RWPE2 (cell line): ENCODE results near the gene KLF16.
"Not testable (repeated sequence)": the region's sequence is repeated elsewhere in the genome, so short reads cannot be mapped to it uniquely, and the experiment has no call there.

Experiments
- ATAC-seq: fragments of 200-7000 bp; cut with Tn5 transposase; 3 replicates; pipeline ENCODE4 v1.9.1; 2021; ENCODE audit warnings: low read depth
- DNase-seq: peaks from one replicate; pipeline ENCODE4 v3.0.0-alpha.2; 2020; ENCODE audit warnings: low spot score
- H3K27ac ChIP-seq: fragments of 450-650 bp; 2 replicates; pipeline ENCODE4 v1.5.1; 2017; ENCODE audit warnings: mild to moderate bottlenecking; ENCODE audit not compliant: poor library complexity, severe bottlenecking
- H3K27me3 ChIP-seq: fragments of 250-450 bp; sonication (Bioruptor Pico); 2 replicates; pipeline ENCODE4 v1.5.1; 2021; ENCODE audit warnings: mild to moderate bottlenecking, moderate library complexity; ENCODE audit not compliant: insufficient read depth, poor library complexity, severe bottlenecking
- H3K36me3 ChIP-seq: fragments of 250-450 bp; sonication (Bioruptor Pico); 2 replicates; pipeline ENCODE4 v1.5.1; 2020; ENCODE audit warnings: low read depth, mild to moderate bottlenecking, moderate library complexity
- H3K4me1 ChIP-seq: fragments of 250-450 bp; sonication (Bioruptor Pico); 2 replicates; pipeline ENCODE4 v1.5.1; 2021; ENCODE audit warnings: mild to moderate bottlenecking, moderate library complexity; ENCODE audit not compliant: insufficient read depth, poor library complexity, severe bottlenecking
- H3K4me3 ChIP-seq: fragments of 250-450 bp; sonication (Bioruptor Pico); 2 replicates; pipeline ENCODE4 v1.5.1; 2021; ENCODE audit warnings: mild to moderate bottlenecking, moderate library complexity; ENCODE audit not compliant: severe bottlenecking
- H3K9me3 ChIP-seq: fragments of 250-450 bp; sonication (Bioruptor Pico); 2 replicates; pipeline ENCODE4 v1.5.1; 2021; ENCODE audit warnings: mild to moderate bottlenecking, moderate library complexity; ENCODE audit not compliant: severe bottlenecking
- TF ChIP-seq, protein P1 (sequence below): fragments of 450-650 bp; IDR thresholded peaks from one replicate; pipeline ENCODE4 v1.5.1; 2017; ENCODE audit warnings: mild to moderate bottlenecking, moderate library complexity; ENCODE audit not compliant: poor library complexity, severe bottlenecking

KLF16 gene

DNA sequence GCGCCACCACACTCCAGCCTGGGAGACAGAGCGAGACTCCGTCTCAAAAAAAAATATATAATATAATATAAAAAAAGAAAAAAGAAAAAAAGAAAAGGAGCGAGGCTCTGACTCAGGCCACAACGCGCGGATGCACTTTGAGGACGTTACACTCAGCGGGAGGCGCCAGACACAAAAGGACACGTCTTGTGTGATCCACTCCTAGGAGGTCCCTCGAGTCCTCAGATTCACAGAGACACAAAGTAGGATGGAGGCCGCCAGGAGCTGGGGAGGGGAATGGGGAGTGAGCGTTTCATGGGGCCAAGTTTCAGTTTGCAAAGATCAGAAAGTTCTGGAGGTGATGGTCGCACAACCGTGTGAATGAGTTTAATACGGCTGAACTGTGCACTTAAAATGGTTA, 30.4 kb upstream of the KLF16 start:
- H3K9me3 ChIP-seq: no peaks in the 10 kb centered on the region
- H3K27ac ChIP-seq: no peak overlapping the region
- TF ChIP-seq, protein P1, sequence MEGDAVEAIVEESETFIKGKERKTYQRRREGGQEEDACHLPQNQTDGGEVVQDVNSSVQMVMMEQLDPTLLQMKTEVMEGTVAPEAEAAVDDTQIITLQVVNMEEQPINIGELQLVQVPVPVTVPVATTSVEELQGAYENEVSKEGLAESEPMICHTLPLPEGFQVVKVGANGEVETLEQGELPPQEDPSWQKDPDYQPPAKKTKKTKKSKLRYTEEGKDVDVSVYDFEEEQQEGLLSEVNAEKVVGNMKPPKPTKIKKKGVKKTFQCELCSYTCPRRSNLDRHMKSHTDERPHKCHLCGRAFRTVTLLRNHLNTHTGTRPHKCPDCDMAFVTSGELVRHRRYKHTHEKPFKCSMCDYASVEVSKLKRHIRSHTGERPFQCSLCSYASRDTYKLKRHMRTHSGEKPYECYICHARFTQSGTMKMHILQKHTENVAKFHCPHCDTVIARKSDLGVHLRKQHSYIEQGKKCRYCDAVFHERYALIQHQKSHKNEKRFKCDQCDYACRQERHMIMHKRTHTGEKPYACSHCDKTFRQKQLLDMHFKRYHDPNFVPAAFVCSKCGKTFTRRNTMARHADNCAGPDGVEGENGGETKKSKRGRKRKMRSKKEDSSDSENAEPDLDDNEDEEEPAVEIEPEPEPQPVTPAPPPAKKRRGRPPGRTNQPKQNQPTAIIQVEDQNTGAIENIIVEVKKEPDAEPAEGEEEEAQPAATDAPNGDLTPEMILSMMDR: no peak
- no peaks in the 10 kb centered on the region for H3K27me3 ChIP-seq
- DNase-seq (no peak), ATAC-seq (no peak)
- H3K4me1 ChIP-seq: no peaks in the 10 kb centered on the region
- H3K36me3 ChIP-seq: no peaks in the 10 kb centered on the region
- H3K4me3 ChIP-seq: no peak overlapping the region

DNA sequence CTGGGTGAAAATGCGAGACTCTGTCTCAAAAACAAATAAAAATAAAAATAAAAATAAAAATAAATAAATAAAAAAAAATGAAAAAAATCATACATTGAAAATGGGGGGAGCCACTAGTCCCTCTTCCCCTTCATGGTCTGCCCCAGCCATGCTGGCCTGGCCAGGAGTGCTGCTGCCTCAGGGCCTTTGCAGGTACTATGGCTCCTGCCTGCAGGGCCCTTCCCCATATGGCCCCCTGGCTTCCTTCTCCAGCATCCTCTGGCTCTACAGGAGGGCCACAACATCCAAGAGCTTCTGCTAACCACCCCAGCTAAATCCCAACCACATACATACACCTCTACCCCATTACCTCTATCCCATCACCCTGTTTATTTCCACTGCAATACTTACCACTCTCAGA, 26.5 kb upstream of the KLF16 start:
- no peak for DNase-seq
- no peak for ATAC-seq
- no peak overlapping the region for H3K27ac ChIP-seq
- H3K4me3 ChIP-seq: no peak overlapping the region
- no peaks in the 10 kb centered on the region for H3K27me3 ChIP-seq
- TF ChIP-seq, protein P1: no peak
- H3K4me1 ChIP-seq: no peaks in the 10 kb centered on the region
- H3K9me3 ChIP-seq: no peaks in the 10 kb centered on the region
- no peaks in the 10 kb centered on the region for H3K36me3 ChIP-seq

DNA sequence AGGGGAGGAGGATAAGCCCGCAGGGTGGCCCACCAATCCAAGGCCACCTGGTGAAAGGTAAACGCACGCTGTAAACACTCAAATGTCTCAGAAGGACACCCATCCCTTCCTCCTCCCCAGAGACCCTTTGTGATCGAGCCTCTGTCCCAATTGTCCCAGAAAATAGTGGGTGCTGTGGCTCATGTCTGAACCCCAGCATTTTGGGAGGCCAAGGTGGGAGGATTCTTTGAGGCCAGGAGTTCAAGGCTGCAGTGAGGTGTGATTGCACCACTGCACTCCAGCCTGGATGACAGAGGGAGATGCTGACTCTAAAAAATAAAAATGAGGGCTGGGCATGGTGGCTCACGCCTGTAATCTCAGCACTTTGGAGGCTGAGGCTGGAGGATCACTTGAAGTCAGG, 25.0 kb upstream of the KLF16 start:
- Histone ChIP-seq H3K36me3 (no peaks in the 10 kb centered on the region), H3K27ac (no peak overlapping the region), H3K9me3 (no peaks in the 10 kb centered on the region), H3K4me1 (no peaks in the 10 kb centered on the region), H3K4me3 (no peak overlapping the region), H3K27me3 (no peaks in the 10 kb centered on the region)
- DNase-seq: no peak
- TF ChIP-seq, protein P1: no peak
- no peak for ATAC-seq

DNA sequence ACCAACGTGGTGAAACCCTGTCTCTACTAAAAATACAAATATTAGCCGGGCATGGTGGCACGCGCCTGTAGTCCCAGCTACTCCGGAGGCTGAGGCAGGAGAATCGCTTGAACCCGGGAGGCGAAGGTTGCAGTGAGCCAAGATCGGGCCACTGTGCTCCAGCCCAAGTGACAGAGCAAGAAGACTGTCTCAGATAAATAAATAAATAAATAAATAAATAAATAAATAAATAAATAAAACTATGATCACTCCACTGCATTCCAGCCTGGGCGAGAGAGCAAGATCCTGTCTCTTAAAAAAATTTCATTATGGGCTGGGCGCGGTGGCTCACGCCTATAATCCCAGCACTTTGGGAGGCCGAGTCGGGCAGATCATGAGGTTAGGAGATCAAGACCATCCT, 23.0 kb upstream of the KLF16 start:
- H3K27me3 ChIP-seq, H3K36me3 ChIP-seq, H3K4me1 ChIP-seq, DNase-seq, H3K4me3 ChIP-seq, ATAC-seq, H3K27ac ChIP-seq, H3K9me3 ChIP-seq: not testable (repeated sequence)

DNA sequence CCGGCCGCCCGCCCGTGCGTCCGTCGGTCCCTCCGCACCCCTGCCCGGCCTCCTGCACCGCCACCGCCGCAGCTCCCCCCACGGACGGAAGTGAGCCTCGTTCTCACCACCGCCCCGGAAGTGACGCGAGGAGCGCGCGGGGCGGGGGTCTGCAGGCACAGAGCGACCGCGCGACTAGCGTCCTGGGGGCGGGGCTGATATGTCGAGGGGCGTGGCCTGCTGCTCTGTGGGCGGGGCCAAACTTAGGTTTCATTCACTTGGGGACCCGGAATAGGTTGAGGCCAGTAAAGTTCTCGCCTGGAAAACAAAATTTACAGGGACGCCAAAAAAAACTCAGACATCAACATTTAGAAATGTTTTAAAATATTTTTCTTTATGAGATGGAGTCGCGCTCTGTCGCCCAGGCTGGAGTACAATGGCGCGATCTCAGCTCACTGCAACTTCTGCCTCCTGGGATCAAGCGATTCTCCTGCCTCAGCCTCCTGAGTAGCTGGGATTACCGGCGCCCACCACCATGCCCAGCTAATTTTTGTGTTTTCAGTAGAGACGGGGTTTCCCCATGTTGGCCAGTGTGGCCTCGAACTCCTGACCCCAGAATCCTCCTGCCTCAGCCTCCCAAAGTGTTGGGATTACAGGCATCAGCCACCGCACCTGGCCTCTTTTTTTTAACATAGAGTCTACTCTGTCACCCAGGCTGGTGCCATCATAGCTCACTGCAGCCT, 22.2 kb upstream of the KLF16 start, which contains the start of gene ABHD17A:
TSS of gene ABHD17A (minus strand) at position 99 of the 722 bp plus-strand sequence. CDS start 3,930 bp downstream, outside the sequence.
- H3K4me3 ChIP-seq: peak within 1 kb of the TSS; percentile 58
- H3K4me1 ChIP-seq, H3K36me3 ChIP-seq, H3K9me3 ChIP-seq, H3K27me3 ChIP-seq: not testable (repeated sequence)
- H3K27ac ChIP-seq: peak within 1 kb of the TSS; percentile 56
- ATAC-seq: peak; percentile 64; the same call in 2 of the 3 replicates
- DNase-seq: peak; percentile 85

DNA sequence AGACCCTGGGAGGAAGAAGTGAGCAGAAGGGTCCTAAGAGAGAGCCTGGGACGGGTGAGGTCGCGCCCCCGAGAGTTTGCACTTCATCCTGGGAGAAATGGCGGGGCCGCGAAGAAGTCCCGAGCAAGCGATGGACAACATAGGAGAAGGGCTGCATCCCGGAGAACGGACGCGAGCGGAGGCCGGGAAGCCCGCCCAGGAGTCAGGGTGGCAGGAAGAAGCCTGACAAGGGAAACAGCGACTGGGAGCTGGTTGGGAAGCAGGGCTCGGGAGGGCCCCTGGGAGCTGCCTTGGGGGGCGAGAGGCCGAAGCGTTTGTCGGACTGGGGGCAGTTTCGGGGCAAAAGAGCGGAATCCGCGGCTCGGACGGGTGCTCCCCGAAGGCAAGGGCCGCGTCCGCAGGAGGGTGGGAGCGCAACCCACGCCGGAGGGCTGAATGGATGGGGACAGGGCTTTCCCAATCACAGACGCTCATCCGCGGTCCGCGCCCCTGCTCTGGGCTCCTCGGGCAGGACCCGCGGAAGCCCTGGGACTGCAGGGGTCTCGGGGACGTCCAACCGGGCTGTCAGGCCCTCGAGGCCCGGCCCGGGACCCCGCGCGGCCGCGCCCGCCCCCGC, 21.4 kb upstream of the KLF16 start:
- Histone ChIP-seq H3K27ac (peak overlapping the region; percentile 56), H3K4me3 (peak overlapping the region; percentile 58), H3K27me3 (no peaks in the 10 kb centered on the region), H3K9me3 (no peaks in the 10 kb centered on the region), H3K36me3 (peaks cover 3% of the 10 kb centered on the region; the same call in 1 of the 2 replicates), H3K4me1 (no peaks in the 10 kb centered on the region)
- DNase-seq (no peak), ATAC-seq (peak; percentile 38; the same call in 2 of the 3 replicates)
- TF ChIP-seq, protein P1: no peak
